Fibroblast of mammary gland (primary cell): ENCODE measurements around the gene MOCS2.
A peak's percentile ranks its signal among the peaks of the same experiment; 100 is the strongest.

Experiments
- DNase-seq: peaks from one replicate; pipeline ENCODE4 v3.0.0-alpha.2; 2010; ENCODE audit warnings: low read depth
- H3K4me3 ChIP-seq: 2 replicates; pipeline ENCODE4 v1.5.1; 2011; ENCODE audit warnings: low read depth, mild to moderate bottlenecking, low read length, moderate library complexity; ENCODE audit not compliant: control insufficient read depth
- CTCF ChIP-seq: conservative IDR thresholded peaks from 2 replicates; pipeline ENCODE4 v1.5.1; 2011; ENCODE audit warnings: low read depth, low read length, inconsistent platforms; ENCODE audit not compliant: control insufficient read depth, insufficient read depth

The MOCS2 gene

GRCh38 chr5:53099546-53099945, 10.0 kb downstream of the MOCS2 start:
- TF ChIP-seq CTCF: no peak
- no peak for DNase-seq
- no peak overlapping the region for H3K4me3 ChIP-seq

- TF ChIP-seq CTCF: peak; percentile 89
- DNase-seq: peak; percentile 76
Observed at GRCh38 chr5:53095931-53096525, 13.5 kb downstream of the MOCS2 start.

GRCh38 chr5:53095217-53095616, 14.3 kb downstream of the MOCS2 start:
- DNase-seq: no peak
- no peak overlapping the region for H3K4me3 ChIP-seq
- TF ChIP-seq CTCF: no peak

More at GRCh38 chr5:53095931-53096525, 13.5 kb downstream of the MOCS2 start:
- H3K4me3 ChIP-seq: no peak overlapping the region

- H3K4me3 ChIP-seq: no peak overlapping the region
- TF ChIP-seq CTCF: no peak
- no peak for DNase-seq
Observed at GRCh38 chr5:53092242-53092641, 17.3 kb downstream of the MOCS2 start.

- peak; percentile 14 for TF ChIP-seq CTCF
- H3K4me3 ChIP-seq: no peak overlapping the region
- peak; percentile 69 for DNase-seq
Observed at GRCh38 chr5:53091289-53091688, 18.3 kb downstream of the MOCS2 start.

- H3K4me3 ChIP-seq: no peak overlapping the region
- no peak for DNase-seq
- no peak for TF ChIP-seq CTCF
Observed at GRCh38 chr5:53090229-53090628, 19.3 kb downstream of the MOCS2 start.
